Lung (tissue), 12 donors: ENCODE results near the gene SCRN2. TPM values are rescaled to one million over a fixed set of nuclear protein-coding genes. Genes with fewer than 3 reads are reported as not detected.

Experiments
- ATAC-seq: fragments of 200-7000 bp; cut with Tn5 transposase; one replicate; pipeline ENCODE4 v1.9.1; 2020; ENCODE audit warnings: moderate number of reproducible peaks; ENCODE audit not compliant: insufficient read depth, low FRiP score
- DNase-seq, 3 donors: peaks; one replicate each; pipeline ENCODE4 v3.0.0-alpha.2; 2013 to 2017
- H3K27ac ChIP-seq, 2 donors: one replicate each; pipeline ENCODE4 v1.5.1; 2013; ENCODE audit warnings: mild to moderate bottlenecking in 2 of 2, moderate library complexity in 2 of 2, control low read depth in 1 of 2, inconsistent platforms in 1 of 2, low read depth in 1 of 2, low read length in 1 of 2
- H3K27me3 ChIP-seq, 3 donors: one replicate each; pipeline ENCODE4 v1.5.1; 2013; ENCODE audit warnings: low read length in 2 of 3; ENCODE audit not compliant: control insufficient read depth in 3 of 3, insufficient read depth in 3 of 3
- H3K36me3 ChIP-seq, 4 donors: one replicate each; pipeline ENCODE4 v1.5.1; 2013; ENCODE audit warnings: low read length in 4 of 4, mild to moderate bottlenecking in 1 of 4, moderate library complexity in 1 of 4; ENCODE audit not compliant: control insufficient read depth in 4 of 4, insufficient read depth in 4 of 4
- H3K4me1 ChIP-seq, 5 donors: one replicate each; pipeline ENCODE4 v1.5.1; 2013; ENCODE audit warnings: low read length in 5 of 5, mild to moderate bottlenecking in 2 of 5, moderate library complexity in 1 of 5; ENCODE audit not compliant: control insufficient read depth in 5 of 5, insufficient read depth in 5 of 5
- H3K4me3 ChIP-seq: one replicate; pipeline ENCODE4 v1.5.1; 2013; ENCODE audit warnings: mild to moderate bottlenecking, control low read depth, moderate library complexity
- H3K9ac ChIP-seq, 2 donors: one replicate each; pipeline ENCODE4 v1.5.1; 2013; ENCODE audit warnings: low read length in 2 of 2, control low read depth in 1 of 2; ENCODE audit not compliant: insufficient read depth in 1 of 2
- H3K9me3 ChIP-seq, 4 donors: one replicate each; pipeline ENCODE4 v1.5.1; 2013; ENCODE audit warnings: low read length in 3 of 4, mild to moderate bottlenecking in 1 of 4, moderate library complexity in 1 of 4; ENCODE audit not compliant: control insufficient read depth in 4 of 4, insufficient read depth in 3 of 4
- WGBS, 2 donors: extraction: QIAGEN DNeasy Blood & Tissue Kit; methylation state at CpG; one replicate each; pipeline ENCODE4 v1.1.7; 2013; 5-methylcytosine and 5-hydroxymethylcytosine counted together
- polyA plus RNA-seq, 2 donors: library from polyadenylated mRNA; stranded (reverse); fragments of 200-250 nt; gene quantifications; one replicate each; pipeline ENCODE4 v1.2.1, GENCODE V29; 2013
- total RNA-seq, 2 donors: library from RNA; depleted of rRNA in 1 of 2; stranded (reverse); fragments of >200 nt in 1 of 2; gene quantifications; one replicate each; pipeline ENCODE4 v1.2.1, GENCODE V29; 2014 to 2021
- TF ChIP-seq, protein P1 (sequence below): IDR thresholded peaks from 2 replicates; pipeline ENCODE4 v1.5.1; 2012; ENCODE audit warnings: mild to moderate bottlenecking; ENCODE audit errors: control extremely low read depth, extremely low read depth
- donor health status: control.
- donor health status: control.
- donor health status: Bipolar disorder and iron deficiency.
- donor health status: healthy.
- donor health status: DM: yes; HTN: yes; CAD: no.

Gene SCRN2
- total and polyA plus RNA-seq, 4 donors, result 22.8 to 61.7 (median 32.2) TPM

DNA sequence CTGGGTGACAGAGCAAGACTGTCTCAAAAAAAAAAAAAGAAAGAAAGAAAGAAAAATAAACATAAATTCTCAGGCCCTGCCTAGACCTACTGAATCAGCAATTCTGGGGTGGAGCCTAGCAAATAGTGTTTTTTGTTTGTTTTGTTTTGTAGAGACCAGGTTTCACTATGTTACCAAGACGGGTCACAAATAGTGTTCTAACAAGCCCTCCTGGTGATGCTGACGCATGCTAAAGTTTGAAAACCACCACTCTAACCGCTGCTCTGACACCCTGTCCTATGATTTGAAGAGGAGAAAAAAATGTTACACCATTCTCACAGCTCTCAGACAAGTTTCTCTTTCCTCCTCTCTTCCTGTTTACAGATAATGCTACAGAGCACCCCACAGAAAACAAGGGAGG lies 11.2 kb downstream of the SCRN2 start:
- H3K36me3 ChIP-seq, result peaks cover 15 to 25% (median 20%) of the 10 kb centered on the region in 4 donors
- 74 to 86% methylated on average over 3 of the region's 3 CpGs for WGBS, 2 donors
- DNase-seq (no peak), ATAC-seq (no peak)
- H3K4me3 ChIP-seq, result no peak overlapping the region
- H3K9ac ChIP-seq, result no peak overlapping the region
- H3K4me1 ChIP-seq, result peaks cover 0 to 14% (median 9%) of the 10 kb centered on the region in 5 donors
- TF ChIP-seq, protein P1, sequence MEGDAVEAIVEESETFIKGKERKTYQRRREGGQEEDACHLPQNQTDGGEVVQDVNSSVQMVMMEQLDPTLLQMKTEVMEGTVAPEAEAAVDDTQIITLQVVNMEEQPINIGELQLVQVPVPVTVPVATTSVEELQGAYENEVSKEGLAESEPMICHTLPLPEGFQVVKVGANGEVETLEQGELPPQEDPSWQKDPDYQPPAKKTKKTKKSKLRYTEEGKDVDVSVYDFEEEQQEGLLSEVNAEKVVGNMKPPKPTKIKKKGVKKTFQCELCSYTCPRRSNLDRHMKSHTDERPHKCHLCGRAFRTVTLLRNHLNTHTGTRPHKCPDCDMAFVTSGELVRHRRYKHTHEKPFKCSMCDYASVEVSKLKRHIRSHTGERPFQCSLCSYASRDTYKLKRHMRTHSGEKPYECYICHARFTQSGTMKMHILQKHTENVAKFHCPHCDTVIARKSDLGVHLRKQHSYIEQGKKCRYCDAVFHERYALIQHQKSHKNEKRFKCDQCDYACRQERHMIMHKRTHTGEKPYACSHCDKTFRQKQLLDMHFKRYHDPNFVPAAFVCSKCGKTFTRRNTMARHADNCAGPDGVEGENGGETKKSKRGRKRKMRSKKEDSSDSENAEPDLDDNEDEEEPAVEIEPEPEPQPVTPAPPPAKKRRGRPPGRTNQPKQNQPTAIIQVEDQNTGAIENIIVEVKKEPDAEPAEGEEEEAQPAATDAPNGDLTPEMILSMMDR, result no peak
- no peaks in the 10 kb centered on the region for H3K9me3 ChIP-seq
- no peak overlapping the region for H3K27ac ChIP-seq
- no peaks in the 10 kb centered on the region for H3K27me3 ChIP-seq

DNA sequence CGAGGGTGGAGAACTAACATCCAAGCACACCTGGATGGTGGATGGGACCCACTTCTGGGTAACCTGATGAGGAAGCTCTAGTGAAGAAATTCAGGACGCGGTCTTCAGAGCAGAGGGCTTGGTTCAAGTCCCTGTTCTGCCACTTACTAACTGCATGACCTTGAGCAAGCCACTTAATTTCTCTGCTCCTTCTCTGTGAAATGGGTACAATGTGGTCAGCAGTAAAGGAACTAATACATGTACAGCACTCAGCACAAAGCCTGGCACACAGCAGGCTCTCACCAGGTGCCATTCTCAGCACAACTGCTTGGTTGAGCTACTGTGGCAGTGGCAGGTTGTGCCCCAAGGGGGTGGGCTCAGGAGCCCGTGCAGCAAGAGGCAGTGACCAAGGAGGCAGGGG lies 17.6 kb downstream of the SCRN2 start:
- no peak overlapping the region for H3K27ac ChIP-seq
- no peak for DNase-seq
- WGBS, 2 donors, result 89% methylated on average over 4 of the region's 4 CpGs
- no peak for ATAC-seq
- H3K27me3 ChIP-seq, result no peaks in the 10 kb centered on the region
- H3K9ac ChIP-seq, result no peak overlapping the region
- no peaks in the 10 kb centered on the region for H3K9me3 ChIP-seq
- no peak overlapping the region for H3K4me3 ChIP-seq
- TF ChIP-seq, protein P1, result no peak
- peaks cover 2 to 20% (median 7%) of the 10 kb centered on the region in 5 donors for H3K4me1 ChIP-seq
- peaks cover 20 to 42% (median 22%) of the 10 kb centered on the region in 4 donors for H3K36me3 ChIP-seq

DNA sequence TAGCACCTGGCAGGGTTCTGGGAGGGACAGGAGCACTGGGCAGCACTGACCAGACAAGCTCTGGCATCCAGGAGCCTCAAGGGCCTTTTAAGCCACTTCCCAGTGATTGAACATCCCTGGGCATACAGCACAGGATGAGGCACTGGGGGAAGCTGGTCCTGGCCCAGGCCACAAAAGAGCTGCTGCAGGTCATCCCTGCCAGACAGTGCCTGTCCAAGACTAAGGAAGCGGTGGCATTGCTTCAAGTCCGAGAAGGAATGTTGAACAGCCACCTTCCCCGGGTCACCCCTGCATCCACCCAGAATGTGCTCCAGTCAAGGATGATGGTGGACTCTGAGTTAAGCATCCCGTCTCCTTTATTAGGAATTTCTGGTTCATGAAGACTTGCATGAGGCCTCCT lies 18.3 kb downstream of the SCRN2 start:
- ATAC-seq, result no peak
- H3K9me3 ChIP-seq, result no peaks in the 10 kb centered on the region
- H3K27me3 ChIP-seq, result no peaks in the 10 kb centered on the region
- no peak overlapping the region for H3K9ac ChIP-seq
- no peak overlapping the region for H3K4me3 ChIP-seq
- H3K27ac ChIP-seq, result no peak overlapping the region
- DNase-seq, result no peak
- H3K4me1 ChIP-seq, result peaks cover 2 to 20% (median 7%) of the 10 kb centered on the region in 5 donors
- TF ChIP-seq, protein P1, result no peak
- peaks cover 16 to 44% (median 24%) of the 10 kb centered on the region in 4 donors for H3K36me3 ChIP-seq
- 91 to 96% methylated on average over 4 of the region's 4 CpGs for WGBS, 2 donors
